GM12878 (cell line): Measurements from ENCODE around the gene RHOB.

Experiments used
- BCL11A ChIP-seq: IDR thresholded peaks from 2 replicates; pipeline ENCODE4 v1.6.1; 2011; ENCODE audit warnings: low read depth, low read length
- EP300 ChIP-seq, 2 experiments: fragments of 150-350 bp in 1 of 2; IDR thresholded peaks; 2 replicates each; pipeline ENCODE4 v1.6.1; 2011 to 2012; ENCODE audit warnings: low read depth in 2 of 2, low read length in 2 of 2, borderline replicate concordance in 1 of 2, improper control_type of control experiment in 1 of 2, inconsistent platforms in 1 of 2; ENCODE audit not compliant: control insufficient read depth in 1 of 2
- EZH2 ChIP-seq: IDR thresholded peaks from 2 replicates; pipeline ENCODE4 v1.6.1; 2012; ENCODE audit warnings: low read depth, mild to moderate bottlenecking, control low read depth, inconsistent platforms, low read length, borderline replicate concordance; ENCODE audit not compliant: control insufficient read depth
- FOXK2 ChIP-seq: fragments of 450-650 bp; IDR thresholded peaks from 2 replicates; pipeline ENCODE4 v1.6.1; 2017; ENCODE audit warnings: mild to moderate bottlenecking, moderate library complexity
- IKZF1 ChIP-seq: fragments of 450-650 bp; conservative IDR thresholded peaks from 2 replicates; pipeline ENCODE4 v1.6.1; 2017; ENCODE audit warnings: antibody characterized with exemption, mild to moderate bottlenecking
- JUND ChIP-seq: IDR thresholded peaks from 2 replicates; pipeline ENCODE4 v1.6.1; 2012; ENCODE audit warnings: low read depth, mild to moderate bottlenecking, low read length, improper control_type of control experiment, moderate library complexity
- NR2C2 ChIP-seq: IDR thresholded peaks from 2 replicates; pipeline ENCODE4 v1.6.1; 2011; ENCODE audit warnings: borderline replicate concordance, low read depth; ENCODE audit not compliant: control insufficient read depth, insufficient read length
- POLR2A ChIP-seq: IDR thresholded peaks from 2 replicates; pipeline ENCODE4 v1.6.1; 2011; ENCODE audit warnings: low read depth, mild to moderate bottlenecking, low read length
- RAD21 ChIP-seq: IDR thresholded peaks from 2 replicates; pipeline ENCODE4 v1.6.1; 2011; ENCODE audit warnings: mild to moderate bottlenecking, low read depth, low read length, moderate library complexity; ENCODE audit not compliant: insufficient read depth
- YY1 ChIP-seq: IDR thresholded peaks from 2 replicates; pipeline ENCODE4 v1.6.1; 2011; ENCODE audit warnings: low read depth, mild to moderate bottlenecking, low read length
- TF ChIP-seq, protein P1 (sequence below), 3 experiments: IDR thresholded peaks in 2 of 3; conservative IDR thresholded peaks in 1 of 3; 2 replicates each; pipeline ENCODE4 v1.5.1; 2011; ENCODE audit warnings: low read depth in 3 of 3, low read length in 3 of 3, mild to moderate bottlenecking in 3 of 3, control low read depth in 2 of 3, moderate library complexity in 2 of 3, inconsistent platforms in 1 of 3, mixed read lengths in 1 of 3; ENCODE audit not compliant: control insufficient read depth in 2 of 3, insufficient read depth in 1 of 3; ENCODE audit errors: extremely low read depth in 1 of 3
- TF ChIP-seq, protein P2 (sequence below): fragments of 450-650 bp; IDR thresholded peaks from 2 replicates; pipeline ENCODE4 v1.6.1; 2014; ENCODE audit warnings: mild to moderate bottlenecking

DNA sequence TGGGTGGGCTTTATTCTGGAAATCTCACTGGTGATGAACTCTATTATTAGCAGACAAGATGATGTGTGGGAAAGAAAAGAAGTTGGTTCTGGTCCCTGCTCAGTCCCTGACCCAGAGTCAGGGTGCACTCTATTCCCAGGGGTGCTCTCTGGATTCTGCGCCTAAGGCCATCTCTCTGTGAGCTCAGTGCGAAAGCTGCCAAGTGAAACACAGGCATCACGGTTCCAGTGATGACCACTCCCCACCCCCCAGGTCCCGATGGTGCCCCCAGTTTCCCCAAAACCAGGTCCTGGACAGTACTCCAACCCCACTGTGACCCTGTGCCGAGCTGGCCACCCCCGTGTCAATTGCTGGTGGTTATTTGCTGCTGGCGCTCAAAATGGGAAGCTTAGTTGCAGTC lies 30.1 kb downstream of the RHOB start:
- TF ChIP-seq, protein P1, sequence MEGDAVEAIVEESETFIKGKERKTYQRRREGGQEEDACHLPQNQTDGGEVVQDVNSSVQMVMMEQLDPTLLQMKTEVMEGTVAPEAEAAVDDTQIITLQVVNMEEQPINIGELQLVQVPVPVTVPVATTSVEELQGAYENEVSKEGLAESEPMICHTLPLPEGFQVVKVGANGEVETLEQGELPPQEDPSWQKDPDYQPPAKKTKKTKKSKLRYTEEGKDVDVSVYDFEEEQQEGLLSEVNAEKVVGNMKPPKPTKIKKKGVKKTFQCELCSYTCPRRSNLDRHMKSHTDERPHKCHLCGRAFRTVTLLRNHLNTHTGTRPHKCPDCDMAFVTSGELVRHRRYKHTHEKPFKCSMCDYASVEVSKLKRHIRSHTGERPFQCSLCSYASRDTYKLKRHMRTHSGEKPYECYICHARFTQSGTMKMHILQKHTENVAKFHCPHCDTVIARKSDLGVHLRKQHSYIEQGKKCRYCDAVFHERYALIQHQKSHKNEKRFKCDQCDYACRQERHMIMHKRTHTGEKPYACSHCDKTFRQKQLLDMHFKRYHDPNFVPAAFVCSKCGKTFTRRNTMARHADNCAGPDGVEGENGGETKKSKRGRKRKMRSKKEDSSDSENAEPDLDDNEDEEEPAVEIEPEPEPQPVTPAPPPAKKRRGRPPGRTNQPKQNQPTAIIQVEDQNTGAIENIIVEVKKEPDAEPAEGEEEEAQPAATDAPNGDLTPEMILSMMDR (IDR thresholded peaks at IDR 0.05 in 2 of 3, conservative IDR thresholded peaks at IDR 0.05 in 1 of 3; ENCODE audit: control insufficient read depth in 2 of 3, extremely low read depth in 1 of 3, insufficient read depth in 1 of 3, low read depth in 3 of 3, low read length in 3 of 3), result no peak
- TF ChIP-seq NR2C2 (no peak), POLR2A (no peak), FOXK2 (no peak), IKZF1 (no peak), JUND (no peak), EP300 (IDR thresholded peaks at IDR 0.05; ENCODE audit: borderline replicate concordance in 1 of 2, control insufficient read depth in 1 of 2, low read depth in 2 of 2, low read length in 2 of 2) (no peak), RAD21 (no peak), YY1 (no peak), BCL11A (no peak), EZH2 (no peak)
- TF ChIP-seq, protein P2, sequence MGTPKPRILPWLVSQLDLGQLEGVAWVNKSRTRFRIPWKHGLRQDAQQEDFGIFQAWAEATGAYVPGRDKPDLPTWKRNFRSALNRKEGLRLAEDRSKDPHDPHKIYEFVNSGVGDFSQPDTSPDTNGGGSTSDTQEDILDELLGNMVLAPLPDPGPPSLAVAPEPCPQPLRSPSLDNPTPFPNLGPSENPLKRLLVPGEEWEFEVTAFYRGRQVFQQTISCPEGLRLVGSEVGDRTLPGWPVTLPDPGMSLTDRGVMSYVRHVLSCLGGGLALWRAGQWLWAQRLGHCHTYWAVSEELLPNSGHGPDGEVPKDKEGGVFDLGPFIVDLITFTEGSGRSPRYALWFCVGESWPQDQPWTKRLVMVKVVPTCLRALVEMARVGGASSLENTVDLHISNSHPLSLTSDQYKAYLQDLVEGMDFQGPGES, result no peak
